HEK293 (cell line): ENCODE data around the gene RTN4IP1.

Experiments
- CTCF ChIA-PET: fragments of 350-600 bp; formaldehyde crosslinking; extraction: SDS; loops from one replicate; lab custom pipeline; 2021; ENCODE audit warnings: antibody characterized with exemption; lab: Yijun Ruan, JAX
- POLR2A ChIA-PET: fragments of 300-600 bp; formaldehyde crosslinking; extraction: SDS; loops from one replicate; lab custom pipeline; 2020; ENCODE audit warnings: antibody characterized with exemption, inconsistent platforms; lab: Yijun Ruan, JAX
- H3K27ac ChIP-seq: fragments of 200-500 bp; sonication (Bioruptor generic); 2 replicates; pipeline ENCODE4 v1.5.1; 2014; ENCODE audit warnings: low read depth, low read length, control low read depth, inconsistent platforms; ENCODE audit errors: extremely low read depth
- H3K36me3 ChIP-seq, 2 experiments: fragments of 200-500 bp in 1 of 2; sonication (Bioruptor generic) in 1 of 2; 1 replicate in 1 of 2; 2 replicates in 1 of 2; pipeline ENCODE4 v1.5.1; 2014 to 2017; ENCODE audit warnings: inconsistent platforms in 2 of 2, low read length in 2 of 2; ENCODE audit not compliant: control insufficient read depth in 2 of 2, insufficient read depth in 1 of 2
- H3K4me1 ChIP-seq: fragments of 200-500 bp; sonication (Bioruptor generic); 2 replicates; pipeline ENCODE4 v1.5.1; 2014; ENCODE audit warnings: mild to moderate bottlenecking, low read length, inconsistent platforms; ENCODE audit not compliant: control insufficient read depth, insufficient read depth
- H3K4me3 ChIP-seq: 2 replicates; pipeline ENCODE4 v1.5.1; 2011; ENCODE audit warnings: low read depth, mild to moderate bottlenecking, control low read depth, low read length, moderate library complexity
- H3K9me3 ChIP-seq: fragments of 200-500 bp; sonication (Bioruptor generic); 2 replicates; pipeline ENCODE4 v1.5.1; 2014; ENCODE audit warnings: low read depth, low read length, inconsistent platforms; ENCODE audit not compliant: control insufficient read depth, insufficient read depth
- BCL11B ChIP-seq: fragments of 450-650 bp; formaldehyde crosslinking; IDR thresholded peaks from 2 replicates; pipeline ENCODE4 v1.5.1; 2016; ENCODE audit warnings: low read depth, missing biosample characterization, missing genetic modification characterization
- KLF10 ChIP-seq: fragments of 450-650 bp; IDR thresholded peaks from 2 replicates; pipeline ENCODE4 v1.5.1; 2018; ENCODE audit warnings: missing biosample characterization, mild to moderate bottlenecking, missing genetic modification characterization
- OSR2 ChIP-seq: fragments of 450-650 bp; formaldehyde crosslinking; IDR thresholded peaks from 2 replicates; pipeline ENCODE4 v1.5.1; 2016; ENCODE audit warnings: missing biosample characterization, missing genetic modification characterization
- REPIN1 ChIP-seq: fragments of 450-650 bp; formaldehyde crosslinking; IDR thresholded peaks from 2 replicates; pipeline ENCODE4 v1.5.1; 2017; ENCODE audit warnings: missing biosample characterization, missing genetic modification characterization, low read depth
- SALL2 ChIP-seq: fragments of 450-650 bp; formaldehyde crosslinking; IDR thresholded peaks from 2 replicates; pipeline ENCODE4 v1.5.0; 2017; ENCODE audit warnings: missing biosample characterization, mild to moderate bottlenecking, missing genetic modification characterization, borderline replicate concordance
- ZNF132 ChIP-seq: fragments of 450-650 bp; formaldehyde crosslinking; IDR thresholded peaks from 2 replicates; pipeline ENCODE4 v1.5.1; 2017; ENCODE audit warnings: missing biosample characterization, missing genetic modification characterization, borderline replicate concordance
- ZNF138 ChIP-seq: fragments of 450-650 bp; formaldehyde crosslinking; IDR thresholded peaks from 2 replicates; pipeline ENCODE4 v1.5.1; 2016; ENCODE audit warnings: missing biosample characterization, missing genetic modification characterization, borderline replicate concordance
- ZNF175 ChIP-seq: fragments of 450-650 bp; formaldehyde crosslinking; IDR thresholded peaks from 2 replicates; pipeline ENCODE4 v1.5.1; 2016; ENCODE audit warnings: missing biosample characterization, missing genetic modification characterization
- ZNF24 ChIP-seq: fragments of 450-650 bp; formaldehyde crosslinking; IDR thresholded peaks from 2 replicates; pipeline ENCODE4 v1.5.1; 2016; ENCODE audit warnings: missing biosample characterization, missing genetic modification characterization
- ZNF514 ChIP-seq: fragments of 450-650 bp; formaldehyde crosslinking; IDR thresholded peaks from 2 replicates; pipeline ENCODE4 v1.5.1; 2016; ENCODE audit warnings: missing biosample characterization, missing genetic modification characterization
- ZNF558 ChIP-seq: fragments of 450-650 bp; formaldehyde crosslinking; IDR thresholded peaks from 2 replicates; pipeline ENCODE4 v1.5.1; 2016; ENCODE audit warnings: missing biosample characterization, missing genetic modification characterization
- ZNF571 ChIP-seq: fragments of 450-650 bp; formaldehyde crosslinking; IDR thresholded peaks from 2 replicates; pipeline ENCODE4 v1.5.0; 2017; ENCODE audit warnings: missing biosample characterization, missing genetic modification characterization
- ZNF626 ChIP-seq: fragments of 450-650 bp; sonication (Bioruptor Pico); formaldehyde crosslinking; IDR thresholded peaks from 2 replicates; pipeline ENCODE4 v1.5.1; 2018; ENCODE audit warnings: missing biosample characterization, missing genetic modification characterization, inconsistent platforms
- ZNF629 ChIP-seq: fragments of 450-650 bp; formaldehyde crosslinking; IDR thresholded peaks from 2 replicates; pipeline ENCODE4 v1.5.1; 2017; ENCODE audit warnings: missing biosample characterization, missing genetic modification characterization
- ZSCAN16 ChIP-seq: fragments of 450-650 bp; formaldehyde crosslinking; IDR thresholded peaks from 2 replicates; pipeline ENCODE4 v1.5.1; 2016; ENCODE audit warnings: missing biosample characterization, missing genetic modification characterization
- TF ChIP-seq, protein P1 (sequence below): fragments of 450-650 bp; formaldehyde crosslinking; IDR thresholded peaks from 2 replicates; pipeline ENCODE4 v1.5.1; 2016; ENCODE audit warnings: missing biosample characterization, missing genetic modification characterization
- TF ChIP-seq, protein P2 (sequence below): fragments of 450-650 bp; formaldehyde crosslinking; IDR thresholded peaks from 2 replicates; pipeline ENCODE4 v1.5.1; 2016; ENCODE audit warnings: missing biosample characterization, missing genetic modification characterization
- TF ChIP-seq, protein P3 (sequence below): fragments of 450-650 bp; formaldehyde crosslinking; IDR thresholded peaks from 2 replicates; pipeline ENCODE4 v1.5.1; 2017; ENCODE audit warnings: missing biosample characterization, missing genetic modification characterization
- TF ChIP-seq, protein P4 (sequence below): fragments of 450-650 bp; formaldehyde crosslinking; IDR thresholded peaks from 2 replicates; pipeline ENCODE4 v1.5.1; 2016; ENCODE audit warnings: missing biosample characterization, missing genetic modification characterization
- TF ChIP-seq, protein P5 (sequence below): fragments of 450-650 bp; formaldehyde crosslinking; conservative IDR thresholded peaks from 2 replicates; pipeline ENCODE4 v1.5.1; 2016; ENCODE audit warnings: low read depth, missing biosample characterization, missing genetic modification characterization

RTN4IP1 gene

DNA sequence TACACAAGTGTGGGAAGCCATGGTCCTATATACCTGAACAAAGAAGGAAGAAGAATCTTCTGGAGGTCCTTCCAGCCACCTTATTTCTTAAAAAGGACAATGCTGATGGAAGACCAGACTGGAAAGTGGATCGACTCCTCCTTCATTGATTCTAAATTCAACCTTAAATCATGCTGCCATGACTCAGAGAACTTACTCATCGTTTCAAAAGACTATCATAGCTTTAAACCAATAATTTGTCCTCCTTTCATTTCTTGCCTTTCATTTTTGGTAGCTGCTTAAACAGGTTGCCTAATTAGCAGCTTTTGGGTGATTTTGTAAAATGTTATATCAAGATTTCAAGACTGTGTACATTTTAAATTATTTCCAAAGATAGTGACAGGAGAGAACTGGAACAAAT is 60.8 kb downstream of the RTN4IP1 start (continued):
- TF ChIP-seq ZNF626 (tag by site-specific recombination), result no peak

DNA sequence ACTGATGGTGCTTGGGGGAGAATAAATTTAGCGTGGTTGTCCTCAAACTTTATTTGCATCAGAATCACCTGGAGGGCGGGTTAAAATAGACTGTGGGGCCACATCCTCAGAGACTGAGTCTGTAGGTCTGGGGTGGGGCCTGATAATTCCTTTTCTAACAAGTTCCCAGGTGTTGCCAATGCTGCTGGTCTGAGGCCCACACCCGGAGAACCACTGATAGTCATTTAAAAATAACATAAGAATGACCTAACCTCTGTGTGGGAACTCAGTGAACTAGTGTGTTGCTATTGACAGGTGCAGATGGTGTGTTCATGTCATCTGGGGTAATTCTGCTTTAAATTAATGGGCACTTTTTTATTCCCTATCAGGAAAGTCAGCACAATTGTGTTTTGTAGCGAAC is 64.8 kb downstream of the RTN4IP1 start:
- TF ChIP-seq, protein P1, sequence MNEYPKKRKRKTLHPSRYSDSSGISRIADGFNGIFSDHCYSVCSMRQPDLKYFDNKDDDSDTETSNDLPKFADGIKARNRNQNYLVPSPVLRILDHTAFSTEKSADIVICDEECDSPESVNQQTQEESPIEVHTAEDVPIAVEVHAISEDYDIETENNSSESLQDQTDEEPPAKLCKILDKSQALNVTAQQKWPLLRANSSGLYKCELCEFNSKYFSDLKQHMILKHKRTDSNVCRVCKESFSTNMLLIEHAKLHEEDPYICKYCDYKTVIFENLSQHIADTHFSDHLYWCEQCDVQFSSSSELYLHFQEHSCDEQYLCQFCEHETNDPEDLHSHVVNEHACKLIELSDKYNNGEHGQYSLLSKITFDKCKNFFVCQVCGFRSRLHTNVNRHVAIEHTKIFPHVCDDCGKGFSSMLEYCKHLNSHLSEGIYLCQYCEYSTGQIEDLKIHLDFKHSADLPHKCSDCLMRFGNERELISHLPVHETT (tag by site-specific recombination), result no peak
- no peak for TF ChIP-seq ZNF571 (tag by site-specific recombination)
- no peak for TF ChIP-seq ZNF132 (tag by site-specific recombination)
- no peak for TF ChIP-seq ZNF558 (tag by site-specific recombination)
- no peak for TF ChIP-seq ZNF629 (tag by site-specific recombination)
- TF ChIP-seq OSR2 (tag by site-specific recombination), result no peak
- TF ChIP-seq, protein P2, sequence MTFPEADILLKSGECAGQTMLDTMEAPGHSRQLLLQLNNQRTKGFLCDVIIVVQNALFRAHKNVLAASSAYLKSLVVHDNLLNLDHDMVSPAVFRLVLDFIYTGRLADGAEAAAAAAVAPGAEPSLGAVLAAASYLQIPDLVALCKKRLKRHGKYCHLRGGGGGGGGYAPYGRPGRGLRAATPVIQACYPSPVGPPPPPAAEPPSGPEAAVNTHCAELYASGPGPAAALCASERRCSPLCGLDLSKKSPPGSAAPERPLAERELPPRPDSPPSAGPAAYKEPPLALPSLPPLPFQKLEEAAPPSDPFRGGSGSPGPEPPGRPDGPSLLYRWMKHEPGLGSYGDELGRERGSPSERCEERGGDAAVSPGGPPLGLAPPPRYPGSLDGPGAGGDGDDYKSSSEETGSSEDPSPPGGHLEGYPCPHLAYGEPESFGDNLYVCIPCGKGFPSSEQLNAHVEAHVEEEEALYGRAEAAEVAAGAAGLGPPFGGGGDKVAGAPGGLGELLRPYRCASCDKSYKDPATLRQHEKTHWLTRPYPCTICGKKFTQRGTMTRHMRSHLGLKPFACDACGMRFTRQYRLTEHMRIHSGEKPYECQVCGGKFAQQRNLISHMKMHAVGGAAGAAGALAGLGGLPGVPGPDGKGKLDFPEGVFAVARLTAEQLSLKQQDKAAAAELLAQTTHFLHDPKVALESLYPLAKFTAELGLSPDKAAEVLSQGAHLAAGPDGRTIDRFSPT (tag by site-specific recombination), result no peak
- TF ChIP-seq, protein P3, sequence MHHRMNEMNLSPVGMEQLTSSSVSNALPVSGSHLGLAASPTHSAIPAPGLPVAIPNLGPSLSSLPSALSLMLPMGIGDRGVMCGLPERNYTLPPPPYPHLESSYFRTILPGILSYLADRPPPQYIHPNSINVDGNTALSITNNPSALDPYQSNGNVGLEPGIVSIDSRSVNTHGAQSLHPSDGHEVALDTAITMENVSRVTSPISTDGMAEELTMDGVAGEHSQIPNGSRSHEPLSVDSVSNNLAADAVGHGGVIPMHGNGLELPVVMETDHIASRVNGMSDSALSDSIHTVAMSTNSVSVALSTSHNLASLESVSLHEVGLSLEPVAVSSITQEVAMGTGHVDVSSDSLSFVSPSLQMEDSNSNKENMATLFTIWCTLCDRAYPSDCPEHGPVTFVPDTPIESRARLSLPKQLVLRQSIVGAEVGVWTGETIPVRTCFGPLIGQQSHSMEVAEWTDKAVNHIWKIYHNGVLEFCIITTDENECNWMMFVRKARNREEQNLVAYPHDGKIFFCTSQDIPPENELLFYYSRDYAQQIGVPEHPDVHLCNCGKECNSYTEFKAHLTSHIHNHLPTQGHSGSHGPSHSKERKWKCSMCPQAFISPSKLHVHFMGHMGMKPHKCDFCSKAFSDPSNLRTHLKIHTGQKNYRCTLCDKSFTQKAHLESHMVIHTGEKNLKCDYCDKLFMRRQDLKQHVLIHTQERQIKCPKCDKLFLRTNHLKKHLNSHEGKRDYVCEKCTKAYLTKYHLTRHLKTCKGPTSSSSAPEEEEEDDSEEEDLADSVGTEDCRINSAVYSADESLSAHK (tag by site-specific recombination), result no peak

DNA sequence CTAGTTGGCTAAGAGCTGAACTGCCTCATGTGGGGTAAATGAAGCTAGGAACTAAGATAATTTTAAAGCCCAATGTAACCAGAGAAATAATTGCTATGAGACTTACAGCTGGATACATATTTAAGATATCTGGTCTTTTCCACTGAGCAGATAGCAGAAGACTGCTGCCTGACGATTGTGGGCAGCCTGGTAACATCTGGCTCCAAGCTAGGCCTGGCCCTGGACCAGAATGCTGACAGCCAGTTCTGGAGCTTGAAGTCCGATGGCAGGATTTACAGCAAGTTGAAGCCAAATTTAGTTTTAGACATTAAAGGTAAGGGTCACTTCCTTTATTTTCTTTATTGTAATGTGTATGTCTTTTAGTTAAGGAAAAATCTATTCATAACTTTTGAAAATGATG is 65.7 kb downstream of the RTN4IP1 start:
- Histone ChIP-seq H3K36me3 (no peaks in the 10 kb centered on the region), H3K9me3 (no peaks in the 10 kb centered on the region), H3K4me3 (no peak overlapping the region), H3K4me1 (no peaks in the 10 kb centered on the region), H3K27ac (no peak overlapping the region)
- ChIA-PET POLR2A (interaction anchor here (0.6 kb wide), 1 partner anchor 24 kb away, joined by 4 read pairs; no protein-coding TSS in a partner anchor), CTCF (interaction anchor here (0.6 to 6.9 kb wide), 6 partner anchors 104 to 416 kb away, joined by 3 to 291 read pairs (median 7); partner anchors contain the start of gene CRYBG1)
- TF ChIP-seq, protein P4, sequence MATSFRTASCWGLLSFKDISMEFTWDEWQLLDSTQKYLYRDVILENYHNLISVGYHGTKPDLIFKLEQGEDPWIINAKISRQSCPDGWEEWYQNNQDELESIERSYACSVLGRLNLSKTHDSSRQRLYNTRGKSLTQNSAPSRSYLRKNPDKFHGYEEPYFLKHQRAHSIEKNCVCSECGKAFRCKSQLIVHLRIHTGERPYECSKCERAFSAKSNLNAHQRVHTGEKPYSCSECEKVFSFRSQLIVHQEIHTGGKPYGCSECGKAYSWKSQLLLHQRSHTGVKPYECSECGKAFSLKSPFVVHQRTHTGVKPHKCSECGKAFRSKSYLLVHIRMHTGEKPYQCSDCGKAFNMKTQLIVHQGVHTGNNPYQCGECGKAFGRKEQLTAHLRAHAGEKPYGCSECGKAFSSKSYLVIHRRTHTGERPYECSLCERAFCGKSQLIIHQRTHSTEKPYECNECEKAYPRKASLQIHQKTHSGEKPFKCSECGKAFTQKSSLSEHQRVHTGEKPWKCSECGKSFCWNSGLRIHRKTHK, result no peak
- TF ChIP-seq REPIN1 (tag by site-specific recombination), result no peak
- TF ChIP-seq KLF10 (tag by site-specific recombination), result no peak
- TF ChIP-seq, protein P5, sequence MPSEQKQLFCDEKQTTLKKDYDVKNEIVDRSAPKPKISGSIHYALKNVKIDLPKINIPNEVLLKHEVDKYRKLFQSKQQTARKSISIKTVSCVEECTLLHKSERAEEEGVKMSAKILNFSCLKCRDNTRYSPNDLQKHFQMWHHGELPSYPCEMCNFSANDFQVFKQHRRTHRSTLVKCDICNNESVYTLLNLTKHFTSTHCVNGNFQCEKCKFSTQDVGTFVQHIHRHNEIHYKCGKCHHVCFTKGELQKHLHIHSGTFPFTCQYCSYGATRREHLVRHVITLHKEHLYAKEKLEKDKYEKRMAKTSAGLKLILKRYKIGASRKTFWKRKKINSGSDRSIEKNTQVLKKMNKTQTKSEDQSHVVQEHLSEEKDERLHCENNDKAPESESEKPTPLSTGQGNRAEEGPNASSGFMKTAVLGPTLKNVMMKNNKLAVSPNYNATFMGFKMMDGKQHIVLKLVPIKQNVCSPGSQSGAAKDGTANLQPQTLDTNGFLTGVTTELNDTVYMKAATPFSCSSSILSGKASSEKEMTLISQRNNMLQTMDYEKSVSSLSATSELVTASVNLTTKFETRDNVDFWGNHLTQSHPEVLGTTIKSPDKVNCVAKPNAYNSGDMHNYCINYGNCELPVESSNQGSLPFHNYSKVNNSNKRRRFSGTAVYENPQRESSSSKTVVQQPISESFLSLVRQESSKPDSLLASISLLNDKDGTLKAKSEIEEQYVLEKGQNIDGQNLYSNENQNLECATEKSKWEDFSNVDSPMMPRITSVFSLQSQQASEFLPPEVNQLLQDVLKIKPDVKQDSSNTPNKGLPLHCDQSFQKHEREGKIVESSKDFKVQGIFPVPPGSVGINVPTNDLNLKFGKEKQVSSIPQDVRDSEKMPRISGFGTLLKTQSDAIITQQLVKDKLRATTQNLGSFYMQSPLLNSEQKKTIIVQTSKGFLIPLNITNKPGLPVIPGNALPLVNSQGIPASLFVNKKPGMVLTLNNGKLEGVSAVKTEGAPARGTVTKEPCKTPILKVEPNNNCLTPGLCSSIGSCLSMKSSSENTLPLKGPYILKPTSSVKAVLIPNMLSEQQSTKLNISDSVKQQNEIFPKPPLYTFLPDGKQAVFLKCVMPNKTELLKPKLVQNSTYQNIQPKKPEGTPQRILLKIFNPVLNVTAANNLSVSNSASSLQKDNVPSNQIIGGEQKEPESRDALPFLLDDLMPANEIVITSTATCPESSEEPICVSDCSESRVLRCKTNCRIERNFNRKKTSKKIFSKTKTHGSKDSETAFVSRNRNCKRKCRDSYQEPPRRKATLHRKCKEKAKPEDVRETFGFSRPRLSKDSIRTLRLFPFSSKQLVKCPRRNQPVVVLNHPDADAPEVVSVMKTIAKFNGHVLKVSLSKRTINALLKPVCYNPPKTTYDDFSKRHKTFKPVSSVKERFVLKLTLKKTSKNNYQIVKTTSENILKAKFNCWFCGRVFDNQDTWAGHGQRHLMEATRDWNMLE (tag by site-specific recombination), result no peak
- TF ChIP-seq BCL11B (tag by site-specific recombination), result no peak
- no peak for TF ChIP-seq ZNF138
- TF ChIP-seq ZNF514 (tag by site-specific recombination), result no peak
- no peak for TF ChIP-seq ZNF24 (tag by site-specific recombination)
- TF ChIP-seq ZSCAN16 (tag by site-specific recombination), result no peak
- TF ChIP-seq ZNF175, result no peak
- no peak for TF ChIP-seq SALL2

More for the DNA sequence above, 64.8 kb downstream of the RTN4IP1 start:
- ChIA-PET CTCF (interaction anchor here (0.6 to 6.9 kb wide), 4 partner anchors 119 to 433 kb away, joined by 4 to 291 read pairs (median 78); partner anchors contain the start of gene CRYBG1), POLR2A (no interaction called here)
- Histone ChIP-seq H3K36me3 (no peaks in the 10 kb centered on the region), H3K4me3 (no peak overlapping the region), H3K9me3 (no peaks in the 10 kb centered on the region), H3K27ac (no peak overlapping the region), H3K4me1 (no peaks in the 10 kb centered on the region)
